Stomach smooth muscle (tissue), 2 donors: ENCODE data around the gene MMP2.

ENCODE experiments used
- H3K27ac ChIP-seq: one replicate; pipeline ENCODE4 v1.7.0; 2013; ENCODE audit warnings: mild to moderate bottlenecking, low read length, inconsistent platforms
- H3K27me3 ChIP-seq, 2 donors: one replicate each; pipeline ENCODE4 v1.7.0; 2013; ENCODE audit warnings: low read length in 2 of 2; ENCODE audit not compliant: insufficient read depth in 2 of 2, control insufficient read depth in 1 of 2
- H3K36me3 ChIP-seq, 2 donors: one replicate each; pipeline ENCODE4 v1.7.0; 2013; ENCODE audit warnings: low read length in 2 of 2; ENCODE audit not compliant: control insufficient read depth in 2 of 2, insufficient read depth in 2 of 2
- H3K4me1 ChIP-seq: one replicate; pipeline ENCODE4 v1.7.0; 2013; ENCODE audit warnings: low read length; ENCODE audit not compliant: control insufficient read depth, insufficient read depth
- H3K4me3 ChIP-seq, 2 donors: one replicate each; pipeline ENCODE4 v1.7.0; 2013; ENCODE audit warnings: low read length in 2 of 2
- H3K9ac ChIP-seq, 2 donors: one replicate each; pipeline ENCODE4 v1.7.0; 2013; ENCODE audit warnings: low read length in 2 of 2, mild to moderate bottlenecking in 1 of 2
- H3K9me3 ChIP-seq, 2 donors: one replicate each; pipeline ENCODE4 v1.7.0; 2013; ENCODE audit warnings: low read length in 2 of 2; ENCODE audit not compliant: control insufficient read depth in 2 of 2
- donor health status: healthy.
- donor health status: Pancreatic carcinoma.

The MMP2 gene

DNA sequence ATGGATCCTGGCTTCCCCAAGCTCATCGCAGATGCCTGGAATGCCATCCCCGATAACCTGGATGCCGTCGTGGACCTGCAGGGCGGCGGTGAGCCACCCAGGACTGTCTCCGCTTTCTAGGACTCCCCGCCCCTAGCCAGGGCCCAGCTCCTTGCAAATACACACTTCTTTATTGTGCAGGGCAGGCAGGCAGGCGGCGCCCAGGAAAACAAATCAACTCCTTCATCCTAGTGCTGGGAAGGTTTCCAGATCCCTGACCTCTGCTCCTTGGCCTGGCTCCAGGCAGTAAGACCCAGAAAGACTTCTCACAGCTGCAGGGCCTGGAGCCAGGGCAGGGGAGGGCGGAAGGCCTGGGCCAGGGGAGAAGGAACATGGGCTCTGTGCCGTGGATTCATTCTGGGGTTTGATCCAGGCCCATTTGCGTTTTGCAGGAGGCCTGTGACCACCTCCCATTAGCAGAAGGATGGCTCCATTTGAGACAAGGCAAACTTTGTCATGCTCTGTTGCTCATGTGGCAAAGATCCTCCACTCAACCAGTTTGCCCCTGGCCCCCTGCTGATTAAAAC lies 23.9 kb downstream of the MMP2 start:
- Histone ChIP-seq H3K27me3 (no peaks in the 10 kb centered on the region), H3K36me3 (peaks cover 0 to 4% of the 10 kb centered on the region in 2 donors), H3K27ac (peak overlapping the region; percentile 60), H3K4me1 (peaks cover 37% of the 10 kb centered on the region), H3K4me3 (peak overlapping the region in 1 of 2 donors; percentile 40), H3K9ac (no peak overlapping the region), H3K9me3 (no peaks in the 10 kb centered on the region)

DNA sequence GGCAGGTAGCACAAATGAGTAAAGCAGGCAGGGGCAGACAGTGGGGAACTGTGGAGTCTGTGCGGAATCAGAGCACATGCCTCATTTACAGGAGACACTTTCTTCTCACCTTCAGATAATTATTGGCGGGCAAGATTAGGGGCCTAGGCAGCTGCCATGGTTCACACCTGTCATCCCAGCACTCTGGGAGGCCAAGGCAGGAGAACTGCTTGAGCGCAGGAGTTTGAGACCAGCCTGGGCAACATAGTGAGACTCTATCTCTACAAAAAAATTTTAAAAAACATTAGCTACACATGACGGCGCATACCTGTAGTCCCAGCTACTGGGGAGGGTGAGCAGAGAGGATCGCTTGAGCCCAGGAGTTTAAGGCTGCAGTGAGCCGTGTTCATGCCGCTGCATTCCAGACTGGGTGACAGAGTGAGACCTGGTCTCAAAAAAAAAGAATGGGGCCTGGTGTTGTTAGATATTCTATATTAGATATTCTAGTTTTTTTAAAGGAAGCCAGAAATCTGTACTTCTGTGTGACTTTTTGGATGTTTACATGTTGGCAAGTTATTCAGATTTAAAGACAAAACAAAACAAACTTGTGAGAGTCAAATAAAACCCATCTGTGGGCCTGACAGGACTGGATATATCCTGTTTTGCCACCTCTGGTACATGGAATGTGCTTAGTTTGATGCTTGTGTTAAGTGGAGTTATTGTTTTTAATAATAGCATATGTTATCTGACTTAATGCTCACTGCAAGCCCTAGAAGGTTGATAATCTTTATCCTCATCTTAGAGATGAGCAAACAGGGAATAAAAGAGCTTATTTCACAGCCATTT lies 24.9 kb downstream of the MMP2 start:
- Histone ChIP-seq H3K4me1 (peaks cover 41% of the 10 kb centered on the region), H3K27me3 (no peaks in the 10 kb centered on the region), H3K9me3 (no peaks in the 10 kb centered on the region), H3K27ac (no peak overlapping the region), H3K4me3 (no peak overlapping the region), H3K36me3 (peaks cover 0 to 2% of the 10 kb centered on the region in 2 donors), H3K9ac (no peak overlapping the region)

DNA sequence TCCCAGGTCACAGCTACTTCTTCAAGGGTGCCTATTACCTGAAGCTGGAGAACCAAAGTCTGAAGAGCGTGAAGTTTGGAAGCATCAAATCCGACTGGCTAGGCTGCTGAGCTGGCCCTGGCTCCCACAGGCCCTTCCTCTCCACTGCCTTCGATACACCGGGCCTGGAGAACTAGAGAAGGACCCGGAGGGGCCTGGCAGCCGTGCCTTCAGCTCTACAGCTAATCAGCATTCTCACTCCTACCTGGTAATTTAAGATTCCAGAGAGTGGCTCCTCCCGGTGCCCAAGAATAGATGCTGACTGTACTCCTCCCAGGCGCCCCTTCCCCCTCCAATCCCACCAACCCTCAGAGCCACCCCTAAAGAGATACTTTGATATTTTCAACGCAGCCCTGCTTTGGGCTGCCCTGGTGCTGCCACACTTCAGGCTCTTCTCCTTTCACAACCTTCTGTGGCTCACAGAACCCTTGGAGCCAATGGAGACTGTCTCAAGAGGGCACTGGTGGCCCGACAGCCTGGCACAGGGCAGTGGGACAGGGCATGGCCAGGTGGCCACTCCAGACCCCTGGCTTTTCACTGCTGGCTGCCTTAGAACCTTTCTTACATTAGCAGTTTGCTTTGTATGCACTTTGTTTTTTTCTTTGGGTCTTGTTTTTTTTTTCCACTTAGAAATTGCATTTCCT lies 26.5 kb downstream of the MMP2 start:
- peaks cover 28% of the 10 kb centered on the region for H3K4me1 ChIP-seq
- no peak overlapping the region for H3K4me3 ChIP-seq
- peaks cover 0 to 2% of the 10 kb centered on the region in 2 donors for H3K36me3 ChIP-seq
- no peak overlapping the region for H3K27ac ChIP-seq
- H3K9me3 ChIP-seq: no peaks in the 10 kb centered on the region
- H3K9ac ChIP-seq: no peak overlapping the region
- peaks cover 0 to 11% of the 10 kb centered on the region in 2 donors for H3K27me3 ChIP-seq

GRCh38 chr16:55506083-55506482 lies 27.1 kb downstream of the MMP2 start:
- Histone ChIP-seq H3K27ac (no peak overlapping the region), H3K4me1 (peaks cover 22% of the 10 kb centered on the region)

GRCh38 chr16:55506708-55507107 lies 27.7 kb downstream of the MMP2 start:
- peaks cover 0 to 2% of the 10 kb centered on the region in 2 donors for H3K36me3 ChIP-seq
- no peaks in the 10 kb centered on the region for H3K9me3 ChIP-seq
- peaks cover 0 to 11% of the 10 kb centered on the region in 2 donors for H3K27me3 ChIP-seq
- H3K4me1 ChIP-seq: peaks cover 19% of the 10 kb centered on the region
- H3K4me3 ChIP-seq: no peak overlapping the region
- H3K9ac ChIP-seq: no peak overlapping the region
- H3K27ac ChIP-seq: no peak overlapping the region

More at GRCh38 chr16:55506083-55506482, 27.1 kb downstream of the MMP2 start:
- H3K36me3 ChIP-seq: peaks cover 0 to 2% of the 10 kb centered on the region in 2 donors
- no peaks in the 10 kb centered on the region for H3K9me3 ChIP-seq
- H3K27me3 ChIP-seq: peaks cover 0 to 11% of the 10 kb centered on the region in 2 donors
- H3K4me3 ChIP-seq: no peak overlapping the region
- H3K9ac ChIP-seq: no peak overlapping the region

GRCh38 chr16:55508271-55508921 lies 29.4 kb downstream of the MMP2 start:
- Histone ChIP-seq H3K9me3 (peaks cover 0 to 1% of the 10 kb centered on the region in 2 donors), H3K4me1 (peaks cover 4% of the 10 kb centered on the region), H3K36me3 (peaks cover 0 to 2% of the 10 kb centered on the region in 2 donors), H3K4me3 (peak overlapping the region; percentile 59 to 80), H3K27ac (no peak overlapping the region), H3K27me3 (peaks cover 0 to 11% of the 10 kb centered on the region in 2 donors), H3K9ac (no peak overlapping the region)

- H3K4me1 ChIP-seq: peaks cover 4% of the 10 kb centered on the region
- peak within 1 kb of the TSS; percentile 59 to 80 for H3K4me3 ChIP-seq
- peak within 1 kb of the TSS; percentile 38 for H3K27ac ChIP-seq
- peak within 1 kb of the TSS; percentile 33 to 52 for H3K9ac ChIP-seq
- peaks cover 0 to 2% of the 10 kb centered on the region in 2 donors for H3K36me3 ChIP-seq
- H3K27me3 ChIP-seq: peaks cover 0 to 11% of the 10 kb centered on the region in 2 donors
- peaks cover 0 to 5% of the 10 kb centered on the region in 2 donors for H3K9me3 ChIP-seq
Measured at GRCh38 chr16:55508941-55509931, 30.2 kb downstream of the MMP2 start, which contains the start of gene LPCAT2. TSS of gene LPCAT2 (plus strand) at chr16:55509072. CDS start at chr16:55509182, 110 bp downstream.

DNA sequence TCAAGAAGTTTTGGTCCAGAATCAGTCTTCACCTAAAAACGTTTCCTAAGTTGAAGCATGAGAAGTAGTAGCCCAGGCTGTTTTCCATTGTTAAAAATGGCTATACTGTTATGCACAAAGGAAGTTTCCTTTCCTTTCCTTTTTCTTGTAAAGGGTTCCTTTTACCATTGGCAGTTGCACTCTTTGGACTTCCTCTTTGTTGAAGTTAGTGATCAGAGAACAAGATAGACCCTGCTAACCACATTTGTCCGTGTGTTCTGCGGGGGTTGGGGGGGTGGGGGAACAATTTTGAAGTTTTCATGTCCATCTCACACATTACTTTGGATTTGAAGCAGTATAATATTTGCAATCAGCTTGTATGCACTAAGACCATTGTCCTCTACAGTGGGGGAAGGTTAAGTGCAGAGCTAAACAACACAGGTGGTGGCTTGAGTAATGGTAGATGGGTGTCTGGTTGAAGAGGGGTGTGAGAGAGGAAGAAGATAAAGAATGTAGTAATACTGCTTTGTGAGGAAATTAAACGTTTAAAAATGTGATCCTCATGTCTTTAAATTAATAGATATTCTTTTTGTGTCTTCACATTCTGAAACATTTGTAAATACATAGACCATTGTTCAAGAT lies 31.3 kb downstream of the MMP2 start:
- Histone ChIP-seq H3K4me3 (peak overlapping the region in 1 of 2 donors; percentile 80), H3K27ac (no peak overlapping the region), H3K9ac (peak overlapping the region in 1 of 2 donors; percentile 14), H3K27me3 (peaks cover 0 to 11% of the 10 kb centered on the region in 2 donors), H3K36me3 (peaks cover 0 to 2% of the 10 kb centered on the region in 2 donors), H3K4me1 (peaks cover 4% of the 10 kb centered on the region), H3K9me3 (peaks cover 0 to 5% of the 10 kb centered on the region in 2 donors)

GRCh38 chr16:55512941-55513340 lies 33.9 kb downstream of the MMP2 start:
- peaks cover 4% of the 10 kb centered on the region for H3K4me1 ChIP-seq
- H3K27ac ChIP-seq: no peak overlapping the region
- peaks cover 0 to 11% of the 10 kb centered on the region in 2 donors for H3K27me3 ChIP-seq
- no peaks in the 10 kb centered on the region for H3K36me3 ChIP-seq
- no peak overlapping the region for H3K9ac ChIP-seq
- H3K4me3 ChIP-seq: no peak overlapping the region
- H3K9me3 ChIP-seq: peaks cover 0 to 5% of the 10 kb centered on the region in 2 donors
